CD4-positive, alpha-beta T cell treated with Interleukin-4 for 1 hour (primary cell): ENCODE results near the gene ENTPD8.

Experiments
- DNase-seq, 2 donors: peaks; one replicate each; pipeline ENCODE4 v3.0.0-alpha.2; 2020 to 2022

The ENTPD8 gene, protein sequence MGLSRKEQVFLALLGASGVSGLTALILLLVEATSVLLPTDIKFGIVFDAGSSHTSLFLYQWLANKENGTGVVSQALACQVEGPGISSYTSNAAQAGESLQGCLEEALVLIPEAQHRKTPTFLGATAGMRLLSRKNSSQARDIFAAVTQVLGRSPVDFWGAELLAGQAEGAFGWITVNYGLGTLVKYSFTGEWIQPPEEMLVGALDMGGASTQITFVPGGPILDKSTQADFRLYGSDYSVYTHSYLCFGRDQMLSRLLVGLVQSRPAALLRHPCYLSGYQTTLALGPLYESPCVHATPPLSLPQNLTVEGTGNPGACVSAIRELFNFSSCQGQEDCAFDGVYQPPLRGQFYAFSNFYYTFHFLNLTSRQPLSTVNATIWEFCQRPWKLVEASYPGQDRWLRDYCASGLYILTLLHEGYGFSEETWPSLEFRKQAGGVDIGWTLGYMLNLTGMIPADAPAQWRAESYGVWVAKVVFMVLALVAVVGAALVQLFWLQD

DNA sequence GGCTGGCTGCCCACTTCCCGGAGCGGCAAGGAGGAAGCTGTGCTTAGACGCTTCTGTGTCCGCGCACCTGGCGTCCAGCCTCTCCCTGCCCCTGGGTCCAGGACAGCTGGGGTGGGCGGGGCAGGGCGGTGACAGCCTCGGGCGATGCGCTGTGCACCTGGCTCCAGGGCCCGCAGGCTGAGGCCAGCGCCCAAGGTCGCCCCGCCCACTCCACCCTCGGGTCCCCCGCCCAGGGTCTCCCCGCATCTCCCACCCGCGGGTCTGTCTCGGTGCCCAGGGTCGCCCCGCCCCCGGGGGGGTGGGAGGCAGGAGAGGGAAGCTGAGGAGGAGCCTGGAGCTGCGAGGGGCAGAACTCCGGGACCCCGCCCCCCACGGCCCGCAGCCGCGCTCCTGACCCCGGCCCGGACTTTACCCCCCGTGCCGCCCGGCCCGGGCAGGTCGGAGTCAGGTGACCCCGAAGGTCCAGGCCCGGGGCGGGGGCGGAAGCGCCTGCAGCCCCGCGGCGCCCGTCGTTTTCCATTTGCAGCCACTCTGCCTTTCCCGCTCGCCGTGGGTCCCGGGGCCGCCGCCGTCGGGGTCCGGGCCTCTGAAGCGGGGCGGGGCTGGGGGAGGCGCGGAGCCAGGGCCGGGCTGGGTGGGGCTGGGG lies at the start of gene ENTPD8:
Gene ENTPD8, minus strand, starts transcription at position 69 of the 646 bp plus-strand sequence. CDS start 3,072 bp downstream, outside the sequence.
- DNase-seq, result no peak

DNA sequence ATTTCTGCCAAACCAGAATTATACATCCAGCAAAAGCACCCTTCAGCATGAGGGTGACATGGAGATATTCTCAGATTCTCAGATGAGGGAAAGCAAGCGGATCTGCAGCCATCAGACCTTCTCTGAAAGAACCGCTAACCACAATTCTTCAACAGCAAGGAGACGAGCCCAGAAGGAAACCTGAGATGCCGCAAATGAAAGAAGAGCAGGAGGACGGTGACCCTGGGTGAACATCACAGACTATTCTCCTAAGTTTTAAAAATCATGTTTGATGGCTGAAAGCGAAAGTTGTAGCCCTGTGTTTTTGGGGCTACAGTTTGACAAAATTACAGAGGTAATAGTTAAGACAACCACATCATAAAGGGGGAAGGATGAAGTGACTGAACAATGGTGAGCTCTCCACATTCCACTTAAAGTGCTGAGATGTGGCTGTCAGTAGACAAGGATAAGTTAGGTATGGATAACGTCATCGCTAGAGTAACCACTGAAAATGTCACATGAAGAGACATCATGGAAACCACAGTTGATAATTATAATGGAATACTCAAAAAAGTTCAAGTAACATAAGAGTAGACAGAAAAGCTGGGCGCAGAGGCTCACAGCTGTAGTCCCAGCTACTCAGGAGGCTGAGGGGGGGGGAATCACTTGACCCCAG lies 49.5 kb upstream of the ENTPD8 start:
- DNase-seq, result no peak

DNA sequence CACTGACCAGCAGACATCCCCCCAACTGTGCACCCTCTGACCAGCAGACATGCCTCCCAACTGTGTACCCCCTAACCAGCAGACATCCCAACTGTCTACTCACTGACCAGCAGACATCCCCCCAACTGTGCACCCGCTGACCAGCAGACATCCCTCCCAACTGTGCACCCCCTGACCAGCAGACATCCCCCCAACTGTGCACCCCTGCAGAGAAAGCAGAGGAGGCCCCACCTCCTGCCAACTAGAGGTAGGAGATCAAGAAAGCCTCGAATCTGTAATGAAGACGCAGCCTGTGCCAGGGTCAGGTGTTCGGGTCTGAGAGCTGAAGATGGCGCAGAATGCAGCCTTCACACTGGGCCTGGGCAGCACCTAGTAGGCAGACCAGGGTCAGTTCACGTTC lies 47.7 kb upstream of the ENTPD8 start:
- DNase-seq, result no peak

DNA sequence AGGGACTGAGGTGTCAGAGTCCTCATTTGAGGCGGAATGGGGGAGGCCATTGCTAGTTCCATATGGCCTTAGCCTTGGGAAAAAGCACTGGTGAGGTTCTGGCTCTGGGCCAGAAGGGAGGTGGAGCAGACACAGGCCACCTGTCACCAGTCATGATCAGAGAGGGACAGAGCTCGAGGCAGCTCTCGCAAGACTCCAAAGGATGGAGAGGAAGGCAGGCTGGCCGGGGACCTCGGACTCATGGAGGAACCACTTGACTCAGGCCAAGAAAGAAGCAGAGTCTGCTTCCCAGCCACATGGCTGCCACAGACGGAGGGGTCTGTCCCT lies 47.1 kb upstream of the ENTPD8 start:
- DNase-seq, result no peak

DNA sequence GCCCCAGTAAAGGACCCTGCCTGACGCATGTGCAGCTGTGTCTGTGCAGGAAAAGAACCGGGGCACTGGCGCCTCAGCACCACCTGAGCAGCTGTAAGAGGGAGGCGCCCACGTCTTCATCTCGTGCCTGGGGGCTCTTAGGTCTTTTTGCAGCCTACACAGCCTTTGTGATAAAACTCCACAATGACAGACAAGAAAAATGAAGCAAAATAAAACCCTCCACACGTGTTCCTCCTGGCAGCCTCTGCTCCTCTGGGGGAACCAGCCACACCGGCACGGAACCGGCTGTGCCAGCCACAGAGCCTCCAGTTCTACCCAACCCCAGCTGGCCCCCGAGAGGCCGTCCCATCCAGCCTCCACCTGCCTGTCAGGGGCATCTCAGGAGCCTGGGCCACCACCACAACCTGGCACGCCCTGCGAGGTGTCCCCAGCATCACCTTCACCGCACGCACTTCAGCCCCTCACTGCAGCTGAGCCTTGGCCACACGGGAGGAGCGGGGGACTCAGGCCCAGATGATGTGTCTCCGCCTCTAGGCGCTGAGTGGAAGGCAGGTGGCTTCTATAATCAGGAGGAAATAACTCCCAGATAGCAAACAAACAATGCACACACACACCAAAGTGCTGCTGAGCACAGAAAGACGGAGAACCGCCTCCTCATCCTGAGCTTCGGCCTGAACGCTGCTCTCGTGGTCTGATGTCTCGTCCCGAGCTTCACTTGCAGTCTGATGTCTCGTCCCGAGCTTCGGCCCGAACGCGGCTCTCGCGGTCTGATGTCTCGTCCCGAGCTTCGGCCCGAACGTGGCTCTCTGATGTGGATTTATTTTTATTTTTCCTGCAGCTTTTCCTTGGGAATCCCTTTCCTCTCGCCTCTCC lies 46.5 kb upstream of the ENTPD8 start:
- no peak for DNase-seq

DNA sequence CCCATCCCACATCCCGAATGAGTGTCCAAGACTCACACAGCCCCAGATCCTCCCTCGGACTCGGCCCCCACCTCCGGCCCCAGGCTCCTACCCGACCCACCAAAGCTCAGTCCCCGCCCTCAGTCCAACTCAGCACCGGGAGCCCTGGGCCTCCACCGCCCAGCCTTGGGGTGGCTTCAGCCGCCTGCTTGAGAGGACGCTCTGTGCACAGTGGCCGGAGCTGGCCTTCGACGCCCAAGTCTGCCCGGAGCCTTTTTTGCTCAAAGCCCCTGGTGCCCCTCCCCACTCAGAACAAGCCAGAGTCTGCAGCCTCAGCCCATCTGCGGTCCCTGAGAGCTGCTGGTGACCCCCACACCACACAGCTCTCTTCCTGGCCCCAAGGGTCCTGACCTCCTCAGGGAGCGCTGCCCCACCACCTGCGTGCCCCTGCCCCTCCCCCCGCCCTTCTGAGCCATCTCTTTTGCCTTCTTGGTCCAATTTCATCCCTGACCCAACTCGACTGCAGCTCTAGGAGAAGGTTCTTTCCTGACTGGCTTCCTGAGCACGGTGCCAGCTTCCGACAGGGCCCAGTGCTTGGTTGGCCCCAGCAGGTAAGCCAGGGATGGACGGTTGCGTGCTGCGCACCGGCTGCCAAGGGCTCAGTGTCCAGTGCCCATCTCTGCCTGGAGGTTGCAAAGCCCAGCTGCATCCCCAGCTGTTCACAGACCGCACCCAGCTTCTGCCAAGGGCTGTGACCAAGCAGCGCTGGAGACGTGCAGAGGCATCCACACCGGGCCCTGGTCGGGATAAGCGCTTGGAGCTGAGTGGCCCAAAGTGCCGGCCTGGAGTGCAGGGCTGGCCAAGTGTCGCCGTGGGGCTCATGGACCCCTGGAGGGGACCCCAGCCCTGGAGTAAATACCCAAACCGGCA lies 45.6 kb upstream of the ENTPD8 start:
- no peak for DNase-seq

DNA sequence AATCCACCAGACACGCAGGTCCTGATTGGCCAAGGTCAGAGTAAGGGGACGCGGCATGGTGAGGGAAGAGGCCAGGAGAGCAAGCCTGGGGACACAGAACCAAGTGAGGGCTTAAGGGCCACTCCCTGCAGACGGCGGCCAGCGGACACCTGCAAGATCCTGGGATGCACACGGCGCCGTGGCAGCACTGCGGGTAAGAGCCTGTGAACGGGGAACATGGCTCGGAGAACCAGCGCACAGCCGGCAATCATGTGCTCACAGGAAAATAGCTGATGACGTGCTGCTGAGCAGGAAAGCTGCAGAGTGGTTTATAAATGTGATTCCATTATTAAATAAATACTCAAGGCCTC lies 45.0 kb upstream of the ENTPD8 start:
- no peak for DNase-seq

DNA sequence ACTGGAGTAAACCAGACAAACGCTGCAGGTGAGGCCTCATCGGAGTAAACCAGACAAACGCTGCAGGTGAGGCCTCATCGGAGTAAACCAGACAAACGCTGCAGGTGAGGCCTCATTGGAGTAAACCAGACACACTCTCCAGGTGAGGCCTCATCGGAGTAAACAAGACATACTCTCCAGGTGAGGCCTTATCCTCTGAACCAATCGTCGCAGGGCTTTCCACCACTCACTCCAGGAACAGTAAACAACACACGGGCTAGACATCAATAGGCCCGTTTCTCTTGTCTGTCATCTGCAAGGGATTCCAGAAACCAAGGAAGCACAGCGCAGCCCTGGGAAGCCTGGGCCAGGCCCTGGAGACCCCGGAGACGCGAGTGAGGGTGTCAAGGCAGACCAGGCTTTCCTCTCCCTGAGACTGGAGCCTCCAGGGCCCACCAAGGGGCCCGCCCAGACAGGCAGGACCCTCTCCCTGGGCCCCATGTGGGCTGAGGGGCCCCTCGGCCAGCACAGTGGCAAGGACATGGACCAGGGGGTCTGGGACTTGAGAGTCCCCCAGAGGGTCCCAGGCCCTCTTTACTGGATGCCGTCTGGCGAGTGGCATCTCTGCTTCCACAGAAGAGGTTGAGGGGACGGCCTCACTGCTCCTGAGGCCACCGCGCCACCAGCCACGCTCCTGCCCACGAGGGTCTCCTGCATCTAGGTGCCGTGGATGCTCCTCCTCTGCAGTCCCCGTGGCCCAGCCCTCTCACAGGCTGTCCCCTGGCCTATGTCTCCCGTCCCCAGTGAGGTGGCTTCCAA lies 44.4 kb upstream of the ENTPD8 start:
- DNase-seq, result no peak

DNA sequence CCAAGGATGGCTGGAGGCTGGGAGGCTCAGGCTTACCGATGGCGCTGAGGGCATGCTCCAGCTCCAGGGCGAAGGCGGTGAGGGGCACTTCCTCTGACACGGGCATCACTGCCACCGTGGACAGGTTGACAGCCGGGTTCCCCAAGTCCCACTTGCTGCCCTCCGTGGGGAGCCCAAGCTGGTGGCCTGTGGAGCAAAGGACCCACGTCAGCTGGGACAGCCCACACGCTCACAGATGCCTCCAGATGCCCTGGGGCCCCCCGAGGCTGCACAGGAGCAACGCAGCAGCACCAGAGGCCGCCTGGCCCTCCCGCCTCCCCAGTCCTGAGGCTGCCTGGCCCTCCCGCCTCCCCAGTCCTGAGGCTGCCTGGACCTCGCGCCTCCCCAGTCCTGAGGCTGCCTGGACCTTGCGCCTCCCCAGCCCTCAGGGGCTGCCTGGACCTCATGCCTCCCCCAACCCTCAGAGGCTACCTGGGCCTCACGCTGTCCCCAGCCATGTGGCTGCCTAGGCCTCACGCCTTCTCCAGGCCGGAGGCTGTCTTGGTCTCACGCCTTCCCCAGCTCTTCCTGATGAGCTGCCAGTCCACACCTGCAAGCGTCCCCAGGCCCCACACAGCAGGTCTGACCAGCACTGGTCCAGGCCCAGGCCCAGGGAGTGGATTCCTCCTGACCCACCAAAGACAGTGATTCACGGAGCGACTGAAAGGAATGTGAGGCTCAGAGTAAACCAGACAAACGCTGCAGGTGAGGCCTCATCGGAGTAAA lies 43.6 kb upstream of the ENTPD8 start:
- DNase-seq, result no peak

DNA sequence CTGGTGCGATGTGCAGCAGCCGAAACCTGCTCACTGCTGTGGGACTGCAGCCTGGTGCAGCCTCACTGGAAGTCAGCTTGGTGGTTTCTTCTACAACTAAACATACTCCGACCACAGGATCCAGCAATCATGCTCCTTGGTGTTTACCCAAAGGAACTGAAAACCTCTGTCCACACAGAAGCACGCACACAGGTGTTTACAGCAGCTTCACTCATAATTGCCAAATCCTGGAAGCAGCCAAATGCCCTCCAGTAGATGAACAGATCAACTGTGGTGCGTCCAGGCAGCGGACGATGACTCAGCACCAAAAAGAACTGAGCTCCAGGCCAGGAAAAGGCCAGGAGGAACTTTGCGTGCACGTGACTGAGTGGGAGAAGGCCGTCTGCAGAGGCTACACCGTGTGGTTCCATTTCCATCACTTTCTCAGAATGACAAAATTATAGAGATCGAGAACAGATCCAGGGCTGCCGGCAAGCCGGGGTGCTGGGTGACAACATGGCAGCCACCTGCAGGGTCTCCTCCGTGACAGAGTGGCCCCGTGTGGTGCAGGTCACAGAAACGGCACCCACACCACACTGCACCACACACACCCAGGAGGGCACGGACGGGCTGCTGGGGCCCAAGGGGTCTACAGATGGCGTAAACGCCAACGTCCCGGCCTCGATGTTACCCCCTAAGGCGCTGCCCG lies 41.1 kb upstream of the ENTPD8 start:
- no peak for DNase-seq

DNA sequence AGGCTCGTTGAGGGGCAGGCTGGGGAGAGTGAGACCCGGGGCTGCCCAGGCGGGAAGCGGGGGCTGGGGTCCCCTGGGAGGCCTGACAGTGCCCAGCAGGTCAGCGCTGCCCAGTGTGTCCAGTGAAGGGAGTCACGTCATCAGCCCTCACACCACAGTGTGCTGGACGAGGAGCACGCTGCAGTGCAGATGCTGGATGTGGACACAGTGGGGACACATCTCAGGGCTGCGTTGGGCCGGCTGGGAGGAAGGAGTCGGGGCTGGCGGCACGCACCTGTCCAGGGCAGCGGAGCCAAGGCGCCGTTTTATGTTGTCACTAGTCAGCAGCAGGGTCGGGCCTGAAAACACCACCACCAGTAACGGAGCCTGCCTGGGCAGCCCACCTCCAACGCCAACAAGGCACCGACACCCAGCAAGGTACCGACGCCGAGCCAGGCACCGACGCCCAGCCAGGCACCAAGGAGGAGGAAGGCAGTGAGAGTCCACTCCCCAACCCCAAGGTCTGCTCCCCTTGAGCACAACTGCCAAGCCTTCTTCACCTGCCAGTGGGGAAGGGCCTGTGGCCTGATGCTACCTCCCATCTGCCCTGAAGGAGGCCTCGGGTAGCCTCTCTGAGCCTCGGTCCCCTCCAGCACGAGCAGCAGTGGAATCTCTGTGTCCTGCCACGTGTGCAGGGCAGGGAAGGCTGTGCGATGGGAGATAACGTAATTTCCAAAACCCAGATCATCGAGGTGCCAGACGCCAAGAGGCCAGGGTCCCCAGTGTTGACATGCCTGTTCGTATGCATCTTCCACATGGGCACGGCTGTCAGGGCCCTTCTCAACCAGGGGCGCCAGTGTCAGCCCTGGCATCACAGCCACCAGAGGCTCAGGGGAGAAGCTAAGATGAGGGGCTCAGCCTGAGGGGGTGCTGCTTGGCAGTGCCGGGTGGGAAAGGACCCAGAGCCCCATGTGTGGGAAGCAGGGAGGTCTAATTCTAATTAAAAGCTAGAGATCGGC lies 39.8 kb upstream of the ENTPD8 start:
- no peak for DNase-seq

DNA sequence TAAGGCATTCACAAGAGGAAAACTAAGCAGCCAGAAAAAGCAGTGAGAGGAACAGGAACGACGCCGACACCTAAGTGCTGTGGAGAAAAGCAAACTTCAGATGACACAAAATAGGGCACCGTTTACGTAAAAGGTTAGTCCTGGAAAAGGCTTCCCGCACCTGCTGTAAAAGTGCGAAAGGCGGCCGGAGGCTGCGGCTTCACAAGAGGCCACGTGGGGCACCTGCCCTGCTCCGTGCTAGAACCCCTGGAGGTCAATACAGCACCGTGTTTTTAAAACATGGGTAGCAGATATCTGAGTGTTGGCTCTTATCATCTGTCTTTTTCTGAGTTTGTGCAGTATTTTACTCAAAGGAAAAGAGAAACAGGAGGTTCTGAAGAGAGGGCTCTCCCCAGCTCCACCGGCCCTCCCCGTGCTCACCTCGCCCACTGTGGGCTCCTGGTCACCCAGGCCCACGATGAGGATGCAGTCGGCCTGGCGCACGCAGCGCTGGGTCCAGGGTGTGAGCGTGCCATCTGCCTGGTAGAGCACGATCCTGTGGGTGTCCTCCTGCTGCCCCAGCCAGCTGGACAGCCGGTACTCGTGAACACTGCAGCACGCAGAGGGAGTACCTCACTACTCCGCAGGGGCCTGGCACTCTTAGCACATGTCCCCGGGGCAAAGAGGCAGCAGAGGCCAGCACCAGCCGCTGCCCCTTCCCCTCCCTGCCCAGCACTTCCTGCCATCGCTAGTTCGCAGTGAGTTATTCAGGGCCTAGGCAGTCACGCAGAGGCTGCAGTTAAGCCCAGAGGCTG lies 38.9 kb upstream of the ENTPD8 start:
- no peak for DNase-seq

DNA sequence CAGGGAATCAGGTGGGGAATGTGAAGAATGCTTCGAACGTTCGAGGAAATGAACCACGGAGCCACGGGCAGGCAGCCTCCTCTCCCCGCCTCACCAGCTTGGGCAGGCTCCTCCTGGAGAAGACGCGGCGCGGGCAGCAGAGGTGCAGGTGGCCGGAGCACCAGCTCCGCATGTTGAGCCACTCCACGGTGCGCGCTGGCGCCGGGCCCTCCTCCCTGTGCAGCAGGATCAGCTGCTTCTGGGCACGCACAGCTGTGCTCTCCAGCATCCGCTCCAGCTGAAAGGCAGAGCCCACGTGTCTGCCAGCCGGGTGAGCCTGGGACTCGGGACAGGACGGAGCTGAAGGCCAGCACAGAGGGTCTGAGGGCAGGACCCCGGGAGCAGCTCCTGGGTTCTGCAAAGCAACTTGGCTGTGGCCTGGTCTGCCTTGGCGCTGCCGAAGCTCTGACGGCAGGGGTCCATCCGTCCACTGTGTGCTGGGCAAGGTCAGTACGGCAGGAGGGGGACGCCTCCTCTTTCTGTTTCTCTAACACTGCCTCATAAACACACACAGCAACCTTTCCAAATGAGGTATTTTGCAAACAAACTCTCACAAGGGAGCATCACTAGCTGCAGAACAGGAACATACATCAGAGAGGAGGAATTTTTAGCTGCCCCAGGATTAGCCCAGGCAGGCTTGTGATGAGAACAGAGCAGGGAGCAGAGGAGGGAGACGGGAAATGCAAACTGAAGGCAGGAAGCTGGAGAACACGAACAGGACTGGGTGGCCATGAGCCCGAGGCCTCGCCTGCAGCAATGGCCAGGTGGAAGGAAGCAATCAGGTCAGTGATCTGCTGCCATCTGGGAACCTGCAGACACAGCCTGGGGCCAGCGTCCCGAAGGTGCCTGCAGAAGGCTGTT lies 38.1 kb upstream of the ENTPD8 start:
- DNase-seq, result no peak

DNA sequence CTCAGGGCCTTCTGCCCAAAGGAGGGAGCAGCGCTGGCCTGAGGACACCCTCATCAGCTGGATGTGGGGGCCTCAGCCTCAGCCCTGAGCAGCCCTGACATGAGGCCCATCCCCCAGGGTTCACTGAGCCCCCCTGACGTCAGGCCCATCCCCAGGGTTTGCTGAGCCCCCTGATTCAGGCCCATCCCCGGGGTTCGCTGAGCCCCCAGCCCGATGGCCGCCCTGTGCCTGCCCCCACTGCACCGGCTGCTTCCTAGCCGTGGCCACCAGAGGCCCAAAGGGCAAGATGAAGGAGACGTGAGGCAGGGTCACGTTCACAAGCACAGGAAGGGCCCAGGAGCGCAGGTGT lies 37.4 kb upstream of the ENTPD8 start:
- no peak for DNase-seq

DNA sequence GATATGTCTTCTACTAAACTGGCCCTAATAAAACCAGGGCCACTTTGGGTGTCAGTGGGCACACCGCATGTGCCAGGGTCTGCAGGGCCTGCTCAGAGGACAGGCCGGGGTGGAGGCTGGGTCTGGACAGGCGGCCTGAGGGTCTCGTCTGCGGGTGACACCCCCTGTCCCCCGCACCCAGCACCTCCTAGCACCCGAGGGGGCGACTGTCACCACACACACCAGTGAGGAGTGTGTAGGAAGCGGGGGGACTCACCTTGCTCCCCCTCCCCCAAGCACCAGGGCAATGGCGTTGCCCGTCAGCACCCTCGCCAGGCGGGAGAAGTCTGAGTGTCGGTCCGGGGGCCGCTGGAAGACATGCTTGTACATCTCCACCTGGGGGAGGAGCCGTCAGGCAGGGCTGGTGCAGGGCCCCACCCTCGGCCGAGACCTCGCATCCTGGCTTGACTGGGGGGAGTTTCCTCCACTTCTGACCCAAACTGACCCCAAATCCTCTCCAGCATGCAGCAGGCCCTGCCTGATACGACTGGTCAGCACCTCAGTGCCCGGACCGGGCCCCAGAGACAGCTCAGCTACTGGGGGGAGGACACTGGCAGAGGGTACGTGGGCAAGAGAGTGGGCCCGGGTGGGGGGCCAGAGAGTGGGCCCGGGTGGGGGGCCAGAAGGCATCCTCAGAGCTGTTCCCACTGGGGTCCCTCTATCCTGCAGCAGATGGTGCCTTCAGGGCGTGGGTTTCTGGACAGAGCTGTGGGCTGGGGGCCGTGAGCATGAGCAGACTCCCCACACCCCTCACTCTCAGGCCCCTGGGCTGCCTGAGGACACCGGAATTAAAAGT lies 36.8 kb upstream of the ENTPD8 start:
- DNase-seq, result no peak

DNA sequence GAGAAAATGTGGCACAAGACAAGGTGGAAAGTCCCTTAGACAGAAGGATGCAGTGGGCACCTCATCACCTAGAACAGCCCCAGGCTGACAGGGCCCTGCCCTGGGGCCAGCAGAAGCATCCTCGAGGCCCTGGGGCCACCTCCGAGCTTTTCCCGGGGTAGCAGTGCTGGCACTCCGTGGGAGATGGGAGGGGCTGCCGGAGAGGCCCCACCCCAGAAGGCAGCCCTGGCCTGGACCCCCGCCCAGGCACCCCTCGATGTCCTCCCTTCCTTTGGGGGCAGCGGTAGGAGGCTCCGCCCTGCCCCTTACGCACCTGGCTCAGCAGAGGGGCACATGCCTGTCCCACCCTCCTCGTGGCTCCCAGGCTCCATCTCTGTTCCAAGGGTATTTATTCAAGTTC lies 35.7 kb upstream of the ENTPD8 start:
- no peak for DNase-seq
